Astrocyte (in vitro differentiated cells and primary cell): ENCODE results near the gene MGMT. TPM values are rescaled to one million over a fixed set of nuclear protein-coding genes. Genes with fewer than 3 reads are reported as not detected.

Experiments used
- DNase-seq: peaks from one replicate; pipeline ENCODE4 v3.0.0-alpha.2; 2010; ENCODE audit warnings: low read depth
- FAIRE-seq: peaks from 2 replicates; lab custom pipeline; 2011; peaks lifted over from hg19 to GRCh38; lab: Jason Lieb, UNC
- H2AFZ ChIP-seq: 2 replicates; pipeline ENCODE4 v1.6.0; 2012; ENCODE audit warnings: low read depth, low read length, inconsistent platforms
- H3K27ac ChIP-seq: 2 replicates; pipeline ENCODE4 v1.5.1; 2011; ENCODE audit warnings: low read depth, low read length, inconsistent platforms
- H3K27me3 ChIP-seq: 2 replicates; pipeline ENCODE4 v1.6.0; 2011; ENCODE audit warnings: low read length, inconsistent platforms; ENCODE audit not compliant: insufficient read depth
- H3K36me3 ChIP-seq: 2 replicates; pipeline ENCODE4 v1.5.1; 2011; ENCODE audit warnings: low read length, inconsistent platforms; ENCODE audit not compliant: insufficient read depth
- H3K4me1 ChIP-seq: 2 replicates; pipeline ENCODE4 v1.5.1; 2011; ENCODE audit warnings: low read length, inconsistent platforms; ENCODE audit not compliant: insufficient read depth
- H3K4me2 ChIP-seq: 2 replicates; pipeline ENCODE4 v1.6.0; 2012; ENCODE audit warnings: low read length, inconsistent platforms
- H3K4me3 ChIP-seq: 2 replicates; pipeline ENCODE4 v1.5.1; 2011; ENCODE audit warnings: low read depth, mild to moderate bottlenecking, low read length, inconsistent platforms; ENCODE audit not compliant: insufficient read depth
- H3K79me2 ChIP-seq: 2 replicates; pipeline ENCODE4 v1.6.0; 2012; ENCODE audit warnings: mild to moderate bottlenecking, low read length, inconsistent platforms; ENCODE audit not compliant: insufficient read depth
- H3K9ac ChIP-seq: 2 replicates; pipeline ENCODE4 v1.6.0; 2012; ENCODE audit warnings: mild to moderate bottlenecking, low read length, inconsistent platforms
- H3K9me3 ChIP-seq: 2 replicates; pipeline ENCODE4 v1.5.1; 2012; ENCODE audit warnings: low read depth, mild to moderate bottlenecking, low read length, inconsistent platforms; ENCODE audit not compliant: insufficient read depth
- H4K20me1 ChIP-seq: 2 replicates; pipeline ENCODE4 v1.6.0; 2012; ENCODE audit warnings: low read length, inconsistent platforms; ENCODE audit not compliant: insufficient read depth
- H3K27ac Mint-ChIP-seq: one replicate; pipeline ENCODE4 v1.8.0; 2021; ENCODE audit warnings: mild to moderate bottlenecking, mixed read lengths; ENCODE audit not compliant: unreplicated experiment
- H3K27me3 Mint-ChIP-seq: one replicate; pipeline ENCODE4 v1.8.0; 2021; ENCODE audit warnings: low read depth, mixed read lengths; ENCODE audit not compliant: unreplicated experiment
- H3K36me3 Mint-ChIP-seq: one replicate; pipeline ENCODE4 v1.8.0; 2021; ENCODE audit warnings: low read depth, mixed read lengths; ENCODE audit not compliant: unreplicated experiment
- H3K4me1 Mint-ChIP-seq: one replicate; pipeline ENCODE4 v1.8.0; 2021; ENCODE audit warnings: low read depth, mixed read lengths; ENCODE audit not compliant: unreplicated experiment
- H3K4me3 Mint-ChIP-seq: one replicate; pipeline ENCODE4 v1.8.0; 2021; ENCODE audit warnings: mild to moderate bottlenecking, moderate library complexity, mixed read lengths; ENCODE audit not compliant: unreplicated experiment
- H3K9me3 Mint-ChIP-seq: one replicate; pipeline ENCODE4 v1.8.0; 2021; ENCODE audit warnings: mild to moderate bottlenecking, mixed read lengths; ENCODE audit not compliant: unreplicated experiment
- CTCF ChIP-seq: IDR thresholded peaks from 2 replicates; pipeline ENCODE4 v1.5.1; 2011; ENCODE audit warnings: low read depth, mild to moderate bottlenecking, inconsistent platforms, low read length, moderate library complexity; ENCODE audit not compliant: insufficient read depth
- EZH2 ChIP-seq: IDR thresholded peaks from 2 replicates; pipeline ENCODE4 v1.6.1; 2012; ENCODE audit warnings: mild to moderate bottlenecking, low read length, inconsistent platforms; ENCODE audit not compliant: insufficient read depth
- total RNA-seq: library from RNA; stranded (reverse); gene quantifications from 2 replicates; pipeline ENCODE4 v1.2.1, GENCODE V29; 2021

MGMT gene
- total RNA-seq, 1 donor from 2014 or later, result 9.5 TPM

DNA sequence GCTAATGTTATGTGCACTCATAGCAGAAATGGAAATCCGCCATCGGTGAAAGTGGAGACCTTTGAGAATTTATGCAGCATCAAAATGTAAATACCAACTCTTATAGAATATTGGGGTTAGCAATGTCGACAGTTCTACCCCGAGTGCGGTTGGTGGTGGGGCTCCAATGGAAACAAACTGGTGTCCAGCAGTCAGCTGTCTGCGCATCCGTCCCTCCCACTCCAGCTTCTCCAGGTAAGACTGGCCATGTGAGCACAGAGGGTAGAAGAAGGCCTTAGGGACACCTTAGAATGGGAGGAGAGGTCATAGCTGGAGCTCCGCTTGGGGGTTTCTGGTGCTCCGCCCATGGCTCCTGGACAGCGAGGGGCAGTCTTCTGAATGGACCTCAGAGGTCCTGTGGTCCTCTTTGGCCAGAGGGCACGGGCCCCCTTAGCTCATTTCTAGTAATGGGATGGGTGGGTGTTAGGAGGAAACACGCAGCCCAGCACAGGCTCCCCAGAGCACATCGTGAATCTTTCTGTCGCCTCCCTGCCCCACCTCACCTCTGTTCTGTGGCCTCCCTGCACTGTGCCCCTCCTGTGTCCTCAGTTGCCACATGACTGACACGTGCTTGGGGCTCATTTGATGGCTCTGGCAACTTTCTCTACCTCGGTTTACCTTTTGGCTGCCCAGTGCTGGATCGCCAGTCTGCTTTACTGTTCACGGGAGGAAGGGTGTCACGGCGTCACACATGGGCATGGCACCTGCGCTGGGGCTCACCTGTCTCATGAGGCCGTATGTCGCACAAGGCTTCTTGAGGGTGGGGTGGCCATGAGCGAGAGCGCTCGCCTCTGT is 50.0 kb downstream of the MGMT start:
- no peak for DNase-seq
- Histone ChIP-seq H3K9me3 (no peaks in the 10 kb centered on the region), H3K27ac (no peak overlapping the region), H4K20me1 (no peaks in the 10 kb centered on the region), H3K36me3 (no peaks in the 10 kb centered on the region), H3K27me3 (no peaks in the 10 kb centered on the region), H3K4me2 (no peak overlapping the region), H3K4me3 (no peak overlapping the region), H3K79me2 (no peaks in the 10 kb centered on the region), H2AFZ (no peak overlapping the region), H3K4me1 (no peaks in the 10 kb centered on the region), H3K9ac (no peak overlapping the region)
- no peak overlapping the region for H3K27ac Mint-ChIP-seq
- H3K4me1 Mint-ChIP-seq, result peaks cover 4% of the 10 kb centered on the region
- H3K27me3 Mint-ChIP-seq, result no peaks in the 10 kb centered on the region
- H3K36me3 Mint-ChIP-seq, result peaks cover 3% of the 10 kb centered on the region
- no peak overlapping the region for H3K4me3 Mint-ChIP-seq
- TF ChIP-seq CTCF (no peak), EZH2 (no peak)
- H3K9me3 Mint-ChIP-seq, result peaks cover 2% of the 10 kb centered on the region
- no peak for FAIRE-seq

- no peak overlapping the region for H3K4me3 ChIP-seq
- H4K20me1 ChIP-seq, result no peaks in the 10 kb centered on the region
- peaks cover 3% of the 10 kb centered on the region for H3K36me3 Mint-ChIP-seq
- H3K4me2 ChIP-seq, result no peak overlapping the region
- H3K4me3 Mint-ChIP-seq, result no peak overlapping the region
- FAIRE-seq (no peak), DNase-seq (no peak)
- no peak overlapping the region for H3K9ac ChIP-seq
- no peaks in the 10 kb centered on the region for H3K9me3 ChIP-seq
- no peak overlapping the region for H3K27ac Mint-ChIP-seq
- H3K36me3 ChIP-seq, result no peaks in the 10 kb centered on the region
- H3K4me1 ChIP-seq, result no peaks in the 10 kb centered on the region
- H3K9me3 Mint-ChIP-seq, result peaks cover 2% of the 10 kb centered on the region
- H2AFZ ChIP-seq, result no peak overlapping the region
- TF ChIP-seq EZH2 (no peak), CTCF (no peak)
- no peak overlapping the region for H3K27ac ChIP-seq
- H3K4me1 Mint-ChIP-seq, result peaks cover 5% of the 10 kb centered on the region
- no peaks in the 10 kb centered on the region for H3K27me3 ChIP-seq
- H3K27me3 Mint-ChIP-seq, result no peaks in the 10 kb centered on the region
- no peaks in the 10 kb centered on the region for H3K79me2 ChIP-seq
Observed at GRCh38 chr10:129517680-129518057, 50.6 kb downstream of the MGMT start.

DNA sequence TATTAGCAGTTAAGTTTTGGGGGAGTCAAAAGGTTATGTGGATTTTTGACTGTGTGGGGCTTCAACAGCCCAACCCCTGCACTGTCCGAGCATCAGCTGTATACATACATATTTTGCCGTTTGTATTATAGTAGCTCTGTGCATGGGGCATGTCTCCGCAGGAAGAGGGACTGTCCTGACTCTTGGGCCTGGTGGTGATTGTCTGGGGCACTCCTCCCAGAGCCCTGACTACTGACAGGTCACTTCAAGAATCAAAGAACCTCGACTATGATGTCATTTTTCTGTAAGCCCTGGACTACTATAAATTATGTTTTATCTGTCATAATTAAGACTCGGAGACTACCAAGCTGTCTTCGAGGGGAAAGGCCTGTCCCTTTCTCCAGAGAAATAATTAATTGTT is 51.8 kb downstream of the MGMT start:
- Histone ChIP-seq H3K27ac (no peak overlapping the region), H3K4me1 (no peaks in the 10 kb centered on the region), H3K79me2 (no peaks in the 10 kb centered on the region), H3K9ac (no peak overlapping the region), H4K20me1 (no peaks in the 10 kb centered on the region), H3K27me3 (no peaks in the 10 kb centered on the region), H3K4me2 (no peak overlapping the region), H3K4me3 (no peak overlapping the region), H2AFZ (no peak overlapping the region), H3K36me3 (no peaks in the 10 kb centered on the region), H3K9me3 (no peaks in the 10 kb centered on the region)
- no peak for FAIRE-seq
- H3K36me3 Mint-ChIP-seq, result peaks cover 3% of the 10 kb centered on the region
- TF ChIP-seq EZH2 (no peak), CTCF (no peak)
- DNase-seq, result no peak
- no peak overlapping the region for H3K4me3 Mint-ChIP-seq
- no peaks in the 10 kb centered on the region for H3K27me3 Mint-ChIP-seq
- H3K4me1 Mint-ChIP-seq, result peaks cover 5% of the 10 kb centered on the region
- no peak overlapping the region for H3K27ac Mint-ChIP-seq
- H3K9me3 Mint-ChIP-seq, result peaks cover 2% of the 10 kb centered on the region
